Activated effector memory CD4-positive, alpha-beta T cell treated with anti-CD3 and anti-CD28 coated beads, Interleukin-2, amount 50 U/mL, for 16 hours (primary cell): ENCODE measurements around the gene CAMTA1.

Source experiments
- DNase-seq: peaks from one replicate; pipeline ENCODE4 v3.0.0-alpha.2; 2020

Gene CAMTA1

DNA sequence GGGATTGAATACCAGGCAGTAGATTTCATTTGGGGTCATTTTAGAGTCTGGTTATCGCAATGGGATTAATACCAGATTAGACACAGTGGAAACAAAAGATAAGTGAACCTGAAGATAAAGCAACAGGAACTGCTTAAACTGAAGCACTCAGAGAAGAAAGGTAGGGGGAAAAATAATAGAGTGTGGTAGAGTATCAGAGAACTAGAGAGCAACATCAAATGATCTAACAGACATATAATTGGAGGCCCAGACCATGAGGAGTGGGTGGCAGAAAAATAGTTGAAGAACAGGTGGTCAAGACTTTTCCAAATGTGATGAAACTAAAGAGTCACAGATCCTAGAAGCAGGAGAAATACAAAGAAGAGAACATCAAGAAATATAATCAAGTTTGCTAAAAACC lies 484.3 kb downstream of the CAMTA1 start:
- no peak for DNase-seq

DNA sequence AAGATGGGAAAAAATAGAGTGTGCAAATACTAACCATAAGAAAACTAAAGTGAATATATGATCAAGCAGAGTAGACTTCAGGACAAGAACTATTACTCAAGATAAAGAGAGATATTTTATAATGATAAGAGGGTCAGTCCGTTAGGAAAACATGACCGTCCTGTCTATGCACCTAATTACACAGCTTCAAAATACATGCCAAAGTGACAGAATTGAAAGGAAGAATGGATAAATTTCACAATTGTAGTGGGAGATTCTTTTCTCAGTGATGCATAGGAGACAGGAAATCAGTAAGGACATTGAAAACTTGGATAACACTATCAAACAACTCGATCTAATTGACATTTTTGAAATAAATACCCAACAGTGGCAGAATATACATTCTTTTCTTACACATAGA lies 489.0 kb downstream of the CAMTA1 start:
- no peak for DNase-seq

DNA sequence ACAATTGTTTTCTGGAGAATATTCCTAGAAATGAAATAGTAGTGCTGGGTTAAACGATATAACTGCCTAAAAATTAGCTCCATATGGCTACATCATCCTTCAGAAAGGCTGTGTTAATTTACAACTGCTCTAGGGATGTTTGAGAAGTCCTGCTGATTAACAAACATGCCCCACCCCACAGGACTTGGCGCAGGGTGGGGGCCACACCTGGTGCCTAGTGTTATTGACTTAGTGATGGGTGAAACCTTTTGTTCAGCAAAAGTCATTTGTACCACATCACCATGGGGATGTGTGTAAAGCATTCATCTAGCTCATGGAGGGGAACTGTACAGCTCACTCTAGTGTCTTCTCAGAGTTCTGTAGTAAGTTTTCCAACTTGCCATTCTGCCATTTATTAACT lies 492.8 kb downstream of the CAMTA1 start:
- DNase-seq = no peak

DNA sequence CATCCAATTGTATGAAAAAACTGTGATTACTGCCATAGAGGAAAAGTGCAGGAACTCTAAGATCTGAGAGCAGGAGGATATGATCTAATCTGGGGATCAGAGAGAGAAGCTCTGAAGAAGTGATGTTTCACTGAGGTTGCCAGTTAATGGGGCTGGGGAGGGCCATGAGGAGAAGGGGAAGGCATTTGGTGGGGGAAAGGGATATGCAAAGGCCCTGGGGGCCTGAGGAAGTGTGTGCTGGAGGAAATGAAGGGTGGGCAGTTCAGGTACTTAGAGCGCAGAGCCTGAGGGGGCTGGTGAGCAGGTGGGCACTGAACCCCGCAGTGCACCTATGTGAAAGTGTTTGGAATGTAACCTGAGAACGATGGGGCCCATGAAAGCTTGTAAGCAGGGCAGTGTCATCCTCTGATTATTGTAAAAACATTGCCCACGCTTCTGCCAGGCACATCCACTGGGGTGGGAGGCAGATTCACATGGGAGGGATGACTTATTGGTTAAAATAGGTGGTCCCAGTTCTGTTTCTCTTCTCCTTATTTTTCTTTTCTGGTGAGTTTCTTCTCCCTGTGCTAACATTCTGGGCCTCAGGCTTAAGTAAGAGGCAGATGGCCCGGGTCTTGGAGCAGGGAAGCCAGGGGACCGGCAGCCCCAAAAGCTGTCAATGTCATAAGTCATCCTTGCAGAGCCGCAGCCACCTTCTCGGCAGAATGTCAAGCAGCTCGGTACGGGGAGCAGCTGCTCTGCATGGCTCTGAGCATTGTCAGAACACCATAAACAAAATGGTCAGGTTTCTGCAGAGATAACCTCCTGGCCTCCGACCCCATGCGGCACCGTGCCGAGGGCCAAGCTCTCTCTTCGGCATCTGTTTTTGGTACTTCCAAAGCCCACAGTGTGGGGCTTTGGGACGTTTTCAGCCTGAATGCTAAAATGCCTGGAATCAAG lies 493.8 kb downstream of the CAMTA1 start:
- DNase-seq = no peak

DNA sequence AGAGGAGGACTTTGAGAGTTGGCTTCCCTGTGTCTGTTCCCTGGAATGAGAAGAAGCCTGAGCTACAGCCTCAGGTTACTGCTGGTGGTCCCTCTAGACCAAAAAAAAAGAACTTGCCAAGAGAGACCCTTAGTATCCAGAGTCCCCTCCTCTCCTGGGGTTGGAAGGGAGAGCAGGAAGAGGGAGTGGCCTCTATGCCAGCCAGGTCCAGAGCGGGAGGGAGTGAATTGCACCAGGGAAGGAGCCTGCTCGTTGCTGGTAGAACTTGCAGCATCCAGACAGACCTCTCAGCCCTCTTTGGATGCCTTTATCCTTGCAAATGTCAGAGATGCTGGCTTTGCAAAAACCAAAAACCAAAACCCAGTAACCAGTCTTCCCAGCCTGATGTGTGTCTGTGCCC lies 494.5 kb downstream of the CAMTA1 start:
- DNase-seq = no peak

DNA sequence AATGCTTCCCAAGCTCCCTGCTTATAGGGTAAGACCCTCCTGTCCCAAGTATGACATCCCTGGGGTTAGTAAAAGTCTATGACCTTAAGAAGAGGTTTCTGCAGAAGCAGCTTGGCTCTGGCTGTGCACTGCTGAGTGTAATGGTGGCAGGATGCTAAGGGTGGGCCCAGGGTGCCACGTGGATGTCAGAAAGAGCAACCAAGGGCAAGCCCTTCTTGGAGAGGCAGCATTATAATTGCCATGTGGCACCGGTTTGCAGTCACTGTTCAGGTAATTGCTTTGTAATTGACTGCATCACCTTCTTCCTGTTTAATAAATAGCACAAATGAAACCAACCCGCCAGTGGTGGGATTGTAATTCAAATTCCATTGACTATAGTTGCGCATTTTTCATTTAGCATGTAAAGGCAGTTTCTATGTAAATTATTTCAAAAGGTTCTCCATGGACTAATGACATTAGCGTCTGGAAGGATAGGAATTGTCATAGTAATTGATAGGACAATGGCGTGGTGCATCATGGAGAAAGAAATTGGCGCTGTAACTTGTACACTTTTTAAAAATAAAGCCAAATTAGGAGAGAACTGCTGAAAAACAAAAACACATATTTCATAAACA lies 495.2 kb downstream of the CAMTA1 start:
- DNase-seq = no peak

DNA sequence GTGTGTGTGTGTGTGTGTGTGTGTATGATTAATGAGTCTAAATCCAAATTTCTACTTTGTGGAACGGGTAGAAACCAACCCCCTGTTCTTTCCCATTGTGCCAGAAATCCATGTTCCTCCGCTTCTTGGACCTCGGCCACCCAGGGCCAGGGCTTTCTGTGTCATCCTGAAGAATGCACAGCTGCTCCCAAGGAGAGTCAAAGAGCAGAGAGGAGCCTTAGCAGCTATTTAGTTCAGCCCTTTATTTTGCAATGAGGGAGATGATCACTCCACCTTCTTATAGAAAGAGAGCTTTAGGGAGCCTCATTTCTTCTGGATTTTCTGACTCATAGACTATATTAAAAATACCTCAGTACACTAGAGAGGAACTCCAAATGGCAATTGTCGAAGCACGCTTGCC lies 496.6 kb downstream of the CAMTA1 start:
- no peak for DNase-seq

DNA sequence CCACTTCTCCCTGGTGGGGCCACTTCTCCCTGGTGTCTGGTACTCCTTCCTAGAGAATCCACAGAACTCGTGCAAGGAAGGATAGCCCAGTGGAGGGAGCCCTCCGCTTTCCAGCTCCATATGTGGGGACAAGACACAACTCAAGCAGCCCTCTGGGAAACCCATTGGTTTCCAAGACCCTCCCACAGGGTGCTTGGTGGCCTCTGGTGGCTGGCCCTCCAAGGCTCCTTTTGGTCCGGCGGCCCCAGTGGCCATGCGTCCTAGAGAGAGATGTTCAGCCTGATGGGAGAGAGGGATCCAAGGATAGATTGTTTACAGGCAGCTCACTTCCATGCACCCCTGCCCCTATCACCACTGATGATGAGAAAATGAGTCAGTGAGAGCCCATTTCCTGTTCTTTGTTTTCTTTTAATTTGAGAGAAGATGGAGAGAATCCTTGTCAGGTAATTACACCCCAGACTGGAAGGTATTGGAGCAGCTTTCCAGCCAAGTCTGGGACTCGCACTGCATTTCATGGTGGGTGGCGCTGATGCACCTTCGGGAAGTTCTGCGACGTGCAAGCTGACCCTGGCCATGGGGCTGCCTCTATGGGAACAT lies 499.7 kb downstream of the CAMTA1 start:
- no peak for DNase-seq

DNA sequence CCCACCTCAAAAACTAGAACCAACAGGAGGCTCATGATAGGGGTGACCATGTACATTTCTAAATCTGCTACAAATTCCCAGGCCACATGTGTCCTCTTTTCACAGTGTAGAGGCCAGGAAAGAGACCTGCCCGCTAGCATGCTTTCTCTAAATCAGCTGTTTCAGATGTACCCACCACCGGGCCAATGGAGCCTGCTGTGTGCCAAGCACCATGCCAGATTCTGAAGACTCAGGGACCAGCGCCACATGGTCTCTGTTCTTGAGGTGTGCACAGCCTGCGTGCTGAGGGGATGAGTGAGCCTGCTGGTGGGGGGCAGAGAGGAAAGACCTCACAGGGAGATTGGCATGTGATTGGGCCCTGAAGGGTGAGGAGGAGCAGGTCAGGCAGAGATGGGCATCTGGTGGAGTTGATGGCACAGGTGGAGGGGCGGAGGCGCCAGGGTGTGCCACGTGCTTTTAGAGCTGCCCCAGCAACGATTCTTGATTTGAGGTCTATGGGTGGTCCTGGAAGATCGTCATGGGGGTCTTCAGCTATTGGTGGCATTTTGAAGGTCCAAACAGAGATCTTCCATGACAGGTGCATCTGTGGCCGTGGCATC lies 500.7 kb downstream of the CAMTA1 start:
- DNase-seq = no peak

DNA sequence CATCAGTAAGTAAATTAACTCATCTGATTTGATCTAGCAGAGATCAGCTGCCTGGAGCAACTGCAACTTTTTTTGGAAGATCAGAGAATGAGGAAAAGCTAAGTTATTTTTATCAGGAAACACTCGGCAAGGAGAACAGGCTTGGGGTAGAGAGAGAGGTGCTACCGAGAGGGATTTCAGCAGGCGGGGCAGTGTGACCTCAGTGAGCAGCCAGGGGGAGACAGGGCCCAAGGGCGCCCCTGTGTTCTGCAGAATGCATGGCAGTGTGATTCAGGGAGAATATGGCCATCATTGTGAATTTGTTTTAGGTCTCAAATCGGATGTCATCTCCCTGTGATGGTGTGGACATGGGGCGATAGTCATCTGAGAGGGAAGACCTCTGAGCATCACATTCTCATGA lies 501.8 kb downstream of the CAMTA1 start:
- DNase-seq = no peak

DNA sequence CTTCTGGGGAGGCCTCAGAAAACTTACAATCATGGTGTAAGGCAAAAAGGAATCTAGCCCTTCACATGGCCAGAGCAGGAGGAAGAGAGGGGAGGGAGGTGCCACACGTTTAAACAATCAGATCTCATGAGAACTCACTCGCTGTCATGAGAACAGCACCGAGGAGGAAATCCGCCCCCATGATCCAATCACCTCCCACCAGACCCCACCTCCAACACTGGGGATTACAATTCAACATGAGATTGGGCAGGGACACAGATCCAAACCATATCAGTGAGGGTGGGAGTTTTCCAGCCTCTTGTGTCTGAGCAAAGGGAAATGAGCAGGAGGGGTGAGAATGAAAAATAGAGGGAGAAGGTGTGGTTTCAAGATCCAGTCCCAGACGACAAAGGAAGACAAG lies 503.7 kb downstream of the CAMTA1 start:
- DNase-seq = no peak

DNA sequence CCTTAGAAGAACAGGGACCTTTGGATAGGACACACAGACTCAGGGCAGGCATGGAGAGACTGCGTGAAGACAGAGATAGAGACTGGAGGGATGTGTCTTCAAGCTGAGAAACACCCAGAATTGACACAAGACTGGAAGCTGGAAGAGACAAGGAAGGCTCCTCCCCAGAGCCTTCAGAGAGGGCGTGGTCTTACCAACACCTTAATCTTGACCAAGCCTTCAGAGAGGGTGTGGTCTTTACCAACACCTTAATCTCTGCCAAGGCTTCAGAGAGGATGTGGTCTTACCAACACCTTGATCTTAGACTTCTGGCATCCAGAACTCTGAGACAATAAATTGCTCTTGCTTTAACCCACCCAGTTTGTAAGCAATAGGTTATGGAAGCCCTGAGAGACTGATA lies 504.4 kb downstream of the CAMTA1 start:
- DNase-seq = no peak

DNA sequence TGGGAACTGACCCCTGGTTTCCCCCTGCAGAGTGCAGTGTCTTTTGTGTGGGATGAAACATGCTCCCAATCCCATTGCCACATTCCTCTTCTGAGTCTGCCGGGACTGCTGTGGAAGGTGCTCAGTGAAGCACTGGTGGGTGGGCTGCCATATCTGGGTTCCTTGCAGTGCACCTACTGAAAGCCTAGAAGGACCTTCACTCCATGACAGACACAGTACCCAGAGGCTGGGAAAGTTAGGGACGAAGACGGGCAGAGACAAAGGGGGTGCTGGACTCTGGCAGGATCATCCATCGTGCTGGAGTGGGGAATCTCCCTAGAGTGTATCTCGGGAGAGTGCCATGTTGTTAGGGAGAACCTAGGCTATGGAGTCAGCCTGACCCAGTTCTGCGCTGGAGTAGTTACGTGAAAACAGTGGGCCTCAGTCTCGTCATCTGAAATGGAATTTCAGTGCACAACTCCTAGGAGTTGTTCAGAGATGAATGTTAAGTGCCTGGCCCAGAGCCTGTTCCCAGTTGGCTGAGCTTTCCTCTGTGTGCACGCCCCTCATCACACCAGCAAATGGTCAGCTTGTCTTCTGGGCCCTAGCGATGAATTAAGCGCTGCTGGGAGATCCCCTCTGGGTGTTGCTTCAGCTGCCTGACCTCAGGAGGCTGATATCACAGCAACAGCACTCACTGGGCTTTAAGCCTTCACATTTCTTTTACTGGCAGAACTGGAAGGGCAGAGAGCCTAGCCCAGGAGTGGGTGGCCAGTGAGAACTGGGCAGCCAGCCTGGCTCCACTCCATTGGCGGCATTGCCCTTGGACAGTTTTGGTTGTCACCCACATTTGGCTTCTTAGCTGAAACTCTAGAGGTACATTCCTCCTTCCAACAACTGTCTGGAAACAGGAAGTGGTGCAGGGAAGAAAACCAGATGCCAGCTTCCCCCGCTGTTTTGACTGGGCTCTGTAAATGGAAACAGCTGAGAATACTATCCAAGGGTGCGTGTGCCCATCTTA lies 506.0 kb downstream of the CAMTA1 start:
- no peak for DNase-seq

DNA sequence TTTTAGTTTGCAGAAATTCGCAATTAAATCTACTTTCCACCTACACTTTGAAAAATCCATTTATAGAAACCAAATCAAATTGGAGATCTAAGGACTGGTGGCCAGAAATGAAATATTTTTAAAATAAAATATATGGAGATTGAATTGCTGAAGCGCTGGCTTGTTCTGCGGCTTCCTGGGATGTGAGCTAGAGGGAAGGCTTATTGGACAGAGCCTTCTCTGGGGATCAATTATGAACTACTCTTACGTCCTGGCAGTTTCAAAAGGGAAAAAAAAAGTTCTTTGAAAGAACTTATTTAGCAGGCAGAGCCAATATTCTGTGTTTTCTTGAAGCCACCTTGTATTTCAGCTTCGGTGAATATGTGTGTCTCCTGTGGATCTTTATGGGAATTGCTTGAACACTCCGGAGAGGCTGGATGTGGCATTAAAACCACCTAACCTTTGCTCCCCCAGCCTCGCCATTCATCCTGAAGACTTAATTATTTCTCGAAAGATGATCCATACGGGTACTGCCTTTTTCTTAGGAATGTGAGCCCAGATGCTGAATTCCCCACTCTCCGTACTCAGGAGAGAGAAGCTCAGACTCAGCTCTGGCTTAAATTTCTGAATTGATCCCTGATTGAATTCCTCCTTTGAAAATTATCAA lies 506.9 kb downstream of the CAMTA1 start:
- no peak for DNase-seq

DNA sequence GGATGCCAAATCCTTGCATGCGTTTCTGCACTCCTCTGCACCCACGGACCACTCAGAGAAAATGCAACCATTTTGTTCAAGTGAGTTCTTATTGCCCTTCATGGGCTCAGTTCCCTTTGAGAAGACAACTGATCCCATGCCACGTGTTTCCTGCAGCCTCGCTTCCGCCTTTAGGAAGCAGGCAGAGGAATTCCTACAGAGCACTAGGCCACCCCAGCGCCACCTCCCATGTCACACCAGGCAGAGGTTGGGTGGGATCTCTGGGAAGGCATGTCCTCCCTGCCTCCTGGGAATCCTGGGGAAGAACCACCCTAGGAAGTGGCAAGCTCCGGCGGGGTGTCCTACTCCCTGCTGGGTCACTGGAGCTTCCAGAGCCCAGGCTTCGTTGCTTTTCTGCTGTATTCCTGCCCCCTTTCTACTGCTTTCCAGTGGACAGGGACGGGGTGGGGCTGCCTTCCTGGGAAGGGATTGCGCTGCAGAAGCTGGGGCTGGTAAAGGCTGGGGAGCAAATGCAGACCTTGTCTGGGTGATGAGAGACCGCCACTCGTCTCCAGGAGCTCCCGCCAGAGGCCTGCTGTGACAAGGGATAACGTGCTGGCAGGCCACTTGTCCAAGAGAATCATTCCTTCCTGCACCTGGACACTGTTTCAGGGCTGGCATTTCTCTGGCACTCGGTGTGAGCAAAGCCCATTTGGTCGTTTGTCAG lies 507.6 kb downstream of the CAMTA1 start:
- no peak for DNase-seq

DNA sequence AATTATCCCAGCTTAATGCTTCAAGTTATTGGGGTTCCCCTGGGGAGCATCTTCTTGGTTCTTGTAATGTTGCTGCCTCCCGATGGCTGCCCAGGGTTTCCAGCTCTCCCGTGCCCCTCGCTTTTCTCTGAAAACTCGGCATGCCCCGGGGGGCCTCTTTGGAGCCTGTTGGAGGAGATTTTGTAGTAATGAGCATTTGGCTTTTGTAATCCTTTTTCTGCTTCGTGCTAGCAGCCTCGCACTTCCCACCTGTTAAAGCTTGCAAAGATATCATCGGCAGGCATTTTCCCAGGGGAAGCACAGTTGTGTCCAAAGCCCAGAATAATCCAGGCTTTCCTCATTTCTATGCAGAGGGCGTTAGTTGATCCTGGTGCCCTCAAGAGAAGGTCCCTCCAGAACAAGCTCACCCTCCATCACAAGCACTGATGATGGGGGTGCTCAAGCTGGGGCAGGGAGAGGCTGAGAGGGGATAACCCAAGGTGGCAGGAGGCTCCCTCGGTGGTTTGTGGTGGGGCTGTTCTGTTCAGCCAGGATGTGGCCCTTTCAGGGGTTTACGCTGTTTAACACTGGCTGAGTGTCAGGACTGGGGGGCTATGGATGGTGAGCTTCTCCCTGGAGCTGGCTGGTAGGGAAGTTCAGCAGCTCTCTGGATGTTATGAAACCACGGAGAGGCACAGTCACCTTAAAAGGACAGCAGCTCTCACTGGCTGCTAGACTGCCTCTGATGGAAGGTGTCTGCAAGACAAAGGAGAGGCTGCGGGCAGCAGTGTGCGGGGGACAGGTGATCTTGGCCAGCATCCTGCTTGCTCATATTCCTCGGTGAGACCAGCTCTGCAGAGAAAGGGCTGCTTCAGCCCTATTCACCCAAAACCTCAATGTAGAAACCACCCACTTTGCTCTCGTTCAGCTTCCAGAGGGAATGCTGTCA lies 508.7 kb downstream of the CAMTA1 start:
- DNase-seq = no peak

DNA sequence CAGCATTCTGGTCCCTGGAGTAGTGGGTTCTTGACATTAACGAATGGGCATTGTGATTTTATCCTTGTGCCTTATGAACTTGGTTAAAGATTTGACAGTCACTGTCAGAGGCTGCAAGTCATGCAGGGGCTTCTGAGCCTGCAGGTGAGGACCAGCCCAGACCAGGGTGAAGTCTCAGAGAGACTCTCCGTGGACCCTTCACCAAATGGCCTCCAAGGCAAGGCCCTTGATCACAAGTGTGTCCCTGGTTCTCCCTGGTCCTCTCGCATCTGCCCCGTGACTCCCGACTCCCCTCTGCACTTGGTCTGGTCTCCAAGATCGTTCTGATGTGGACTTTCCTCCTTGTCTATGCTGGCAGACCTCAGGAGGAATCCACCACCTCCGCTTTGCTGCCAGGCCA lies 509.4 kb downstream of the CAMTA1 start:
- no peak for DNase-seq

DNA sequence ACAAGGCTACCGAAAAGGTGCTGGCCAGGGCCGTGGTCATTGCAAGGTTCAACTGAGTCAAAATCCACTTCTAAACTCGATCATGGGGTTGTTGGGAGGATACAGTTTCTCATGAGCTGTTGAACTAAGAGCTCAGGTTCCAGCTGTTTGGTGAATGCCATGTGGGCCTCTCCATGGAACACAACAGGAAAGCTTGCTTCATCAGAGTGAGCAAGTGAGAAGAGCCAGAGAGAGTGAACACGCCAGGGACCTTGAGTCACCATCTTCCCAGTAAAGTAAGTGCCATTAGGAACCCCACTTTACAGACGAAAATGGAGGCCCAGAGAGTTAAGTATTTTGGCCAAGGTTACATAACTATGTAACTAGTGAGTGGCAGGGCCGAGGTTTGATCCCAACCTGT lies 510.7 kb downstream of the CAMTA1 start:
- no peak for DNase-seq

DNA sequence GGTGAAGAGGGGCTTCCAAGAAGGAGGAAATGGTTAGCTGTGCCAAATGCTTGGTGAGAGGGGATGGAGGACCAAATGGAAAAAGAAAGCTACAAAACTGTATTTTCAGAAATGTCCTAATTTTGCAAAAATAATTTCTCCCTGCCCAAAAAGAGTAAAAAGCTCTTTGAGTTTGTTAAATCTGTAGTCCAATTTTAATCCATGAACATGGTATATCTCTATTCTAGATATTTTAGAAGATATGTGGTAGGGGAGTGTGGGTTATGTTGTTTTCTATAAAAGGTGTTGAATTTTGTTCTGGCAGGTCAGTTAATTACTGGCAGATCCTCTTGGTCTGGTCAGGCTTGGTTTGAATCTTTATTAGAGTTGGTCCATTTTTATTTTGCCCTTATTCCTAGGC lies 511.7 kb downstream of the CAMTA1 start:
- DNase-seq = no peak

DNA sequence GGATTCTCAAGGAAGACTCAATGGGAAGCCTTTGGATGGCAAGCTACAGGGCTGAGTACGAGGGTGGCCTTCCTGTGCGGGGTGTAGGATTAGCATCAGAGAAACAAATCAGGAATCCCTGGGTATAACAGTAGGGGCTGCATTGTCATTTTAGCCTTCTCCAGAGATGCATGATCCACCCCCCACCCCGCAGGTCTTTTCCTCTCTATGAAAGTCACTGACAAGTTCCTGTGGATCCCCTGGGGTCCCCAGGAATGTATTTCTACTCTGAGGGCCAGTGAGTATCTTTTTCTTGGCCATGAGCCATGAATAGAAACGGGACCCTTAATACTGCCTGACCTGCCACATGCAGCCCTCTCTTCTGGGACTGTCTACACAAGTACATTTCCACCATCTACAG lies 512.9 kb downstream of the CAMTA1 start:
- DNase-seq = no peak
